HUES48 (cell line): ENCODE data around the gene CCDC40.
"Not testable (repeated sequence)": the region's sequence is repeated elsewhere in the genome, so short reads cannot be mapped to it uniquely, and the experiment has no call there.

ENCODE experiments used
- H3K27ac ChIP-seq: one replicate; pipeline ENCODE4 v1.7.0; 2013; ENCODE audit warnings: low read depth, low read length, inconsistent platforms
- H3K27me3 ChIP-seq: 2 replicates; pipeline ENCODE4 v1.6.1; 2013; ENCODE audit warnings: mild to moderate bottlenecking, low read length; ENCODE audit not compliant: control insufficient read depth, insufficient read depth
- H3K36me3 ChIP-seq: 2 replicates; pipeline ENCODE4 v1.6.1; 2013; ENCODE audit warnings: low read length; ENCODE audit not compliant: control insufficient read depth, insufficient read depth
- H3K4me1 ChIP-seq: 2 replicates; pipeline ENCODE4 v1.6.1; 2013; ENCODE audit warnings: mild to moderate bottlenecking, low read length; ENCODE audit not compliant: control insufficient read depth, insufficient read depth
- H3K4me3 ChIP-seq: 2 replicates; pipeline ENCODE4 v1.5.1; 2013; ENCODE audit warnings: mild to moderate bottlenecking, low read depth, low read length
- H3K9ac ChIP-seq: 2 replicates; pipeline ENCODE4 v1.6.1; 2013; ENCODE audit warnings: mild to moderate bottlenecking, low read depth, low read length, moderate library complexity
- H3K9me3 ChIP-seq: 2 replicates; pipeline ENCODE4 v1.6.1; 2013; ENCODE audit warnings: low read length; ENCODE audit not compliant: control insufficient read depth, insufficient read depth

CCDC40 gene

GRCh38 chr17:80089762-80090161 lies 53.3 kb downstream of the CCDC40 start:
- Histone ChIP-seq H3K27ac (no peak overlapping the region), H3K4me1 (no peaks in the 10 kb centered on the region), H3K27me3 (no peaks in the 10 kb centered on the region), H3K9ac (no peak overlapping the region), H3K36me3 (no peaks in the 10 kb centered on the region), H3K9me3 (no peaks in the 10 kb centered on the region), H3K4me3 (no peak overlapping the region)

GRCh38 chr17:80090164-80090563 lies 53.7 kb downstream of the CCDC40 start:
- H3K4me1 ChIP-seq, H3K4me3 ChIP-seq, H3K27me3 ChIP-seq, H3K9ac ChIP-seq, H3K9me3 ChIP-seq, H3K36me3 ChIP-seq, H3K27ac ChIP-seq: not testable (repeated sequence)

GRCh38 chr17:80091376-80091775 lies 54.9 kb downstream of the CCDC40 start:
- Histone ChIP-seq H3K27ac (no peak overlapping the region), H3K36me3 (no peaks in the 10 kb centered on the region), H3K4me3 (no peak overlapping the region), H3K27me3 (no peaks in the 10 kb centered on the region), H3K9ac (no peak overlapping the region), H3K4me1 (no peaks in the 10 kb centered on the region), H3K9me3 (no peaks in the 10 kb centered on the region)

DNA sequence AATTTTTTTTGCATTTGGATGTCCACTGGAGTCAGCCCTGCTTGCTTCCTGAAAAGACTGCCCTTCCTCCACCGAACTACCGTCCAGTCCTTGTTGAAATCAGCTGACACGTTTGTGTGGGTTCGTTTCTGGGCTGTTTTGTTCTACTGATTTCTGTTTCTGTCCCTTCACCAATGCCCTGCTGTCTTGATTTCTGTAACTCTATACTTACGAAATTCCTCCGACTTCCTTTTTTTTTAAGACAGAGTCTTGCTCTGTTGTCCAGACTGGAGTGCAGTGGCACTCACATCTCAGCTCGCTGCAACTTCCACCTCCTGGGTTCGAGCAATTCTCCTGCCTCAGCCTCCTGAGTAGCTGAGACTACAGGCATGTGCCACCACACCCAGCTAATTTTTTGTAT lies 56.5 kb downstream of the CCDC40 start:
- Histone ChIP-seq H3K36me3 (no peaks in the 10 kb centered on the region), H3K27me3 (no peaks in the 10 kb centered on the region), H3K9me3 (no peaks in the 10 kb centered on the region), H3K4me3 (no peak overlapping the region), H3K27ac (no peak overlapping the region), H3K4me1 (no peaks in the 10 kb centered on the region), H3K9ac (no peak overlapping the region)

DNA sequence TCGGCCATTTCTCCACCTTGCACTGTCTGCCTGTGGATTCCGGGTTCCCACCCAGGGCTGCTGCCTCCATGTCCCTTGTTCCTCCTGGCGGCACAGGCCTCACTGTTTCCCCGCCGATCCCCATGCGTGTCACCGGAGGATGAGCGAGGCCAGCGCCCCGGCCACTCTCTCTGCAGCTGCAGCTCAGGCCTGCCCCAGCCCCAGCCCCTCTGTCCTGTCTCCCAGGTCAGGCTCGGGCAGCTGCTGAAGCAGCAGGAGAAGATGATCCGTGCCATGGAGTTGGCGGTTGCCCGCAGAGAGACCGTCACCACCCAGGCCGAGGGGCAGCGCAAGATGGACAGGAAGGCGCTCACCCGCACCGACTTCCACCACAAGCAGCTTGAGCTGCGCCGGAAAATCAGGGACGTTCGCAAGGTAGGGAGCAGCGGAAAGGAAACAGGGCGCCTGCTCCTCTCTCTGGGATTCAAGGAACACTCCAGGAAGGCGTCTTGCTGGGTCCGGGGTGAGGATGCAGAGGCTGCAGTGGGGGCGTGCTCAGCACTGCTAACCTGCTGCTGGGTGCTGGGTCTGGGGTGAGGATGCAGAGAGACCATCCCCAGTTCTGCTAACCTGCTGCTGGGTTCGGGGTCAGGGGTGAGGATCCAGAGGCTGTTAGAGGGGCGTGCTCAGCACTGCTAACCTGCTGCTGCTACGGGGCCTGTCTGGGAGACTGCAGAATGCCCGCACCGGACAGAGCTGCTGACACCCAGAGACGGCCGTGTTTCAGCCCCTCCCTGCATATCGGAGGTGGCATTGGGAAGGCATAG lies 58.8 kb downstream of the CCDC40 start:
- H3K36me3 ChIP-seq: no peaks in the 10 kb centered on the region
- H3K27me3 ChIP-seq: peaks cover 5% of the 10 kb centered on the region
- H3K4me3 ChIP-seq: no peak overlapping the region
- H3K27ac ChIP-seq: no peak overlapping the region
- no peaks in the 10 kb centered on the region for H3K4me1 ChIP-seq
- H3K9me3 ChIP-seq: no peaks in the 10 kb centered on the region
- no peak overlapping the region for H3K9ac ChIP-seq

GRCh38 chr17:80095844-80096475 lies 59.5 kb downstream of the CCDC40 start:
- H3K4me3 ChIP-seq: no peak overlapping the region
- no peak overlapping the region for H3K9ac ChIP-seq
- no peaks in the 10 kb centered on the region for H3K9me3 ChIP-seq
- H3K27ac ChIP-seq: no peak overlapping the region
- no peaks in the 10 kb centered on the region for H3K36me3 ChIP-seq
- H3K4me1 ChIP-seq: no peaks in the 10 kb centered on the region
- peaks cover 10% of the 10 kb centered on the region for H3K27me3 ChIP-seq

DNA sequence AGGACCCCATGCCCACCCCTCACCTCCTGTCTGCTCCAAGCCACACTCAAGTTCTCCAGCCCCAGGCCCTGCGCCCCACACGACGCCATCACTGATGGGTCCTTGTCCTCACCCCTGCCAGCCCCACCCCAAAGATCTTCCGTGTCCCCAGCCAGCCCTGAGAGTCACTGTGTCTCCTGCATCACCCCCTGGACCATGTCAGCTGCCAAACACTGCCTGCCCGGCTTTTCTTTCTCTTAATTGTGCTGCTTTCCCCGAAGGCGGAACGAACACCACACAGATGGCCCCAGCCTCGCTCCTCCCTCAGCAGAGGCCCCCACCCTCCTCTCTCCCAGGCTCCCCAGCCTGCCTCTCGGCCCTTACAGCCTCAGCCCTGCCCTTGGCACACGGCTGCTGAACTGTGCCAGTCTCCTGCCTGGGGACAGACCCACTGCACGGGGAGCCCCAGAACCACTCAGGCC lies 60.1 kb downstream of the CCDC40 start:
- H3K27ac ChIP-seq: no peak overlapping the region
- H3K27me3 ChIP-seq: peaks cover 10% of the 10 kb centered on the region
- H3K9me3 ChIP-seq: no peaks in the 10 kb centered on the region
- no peak overlapping the region for H3K9ac ChIP-seq
- no peaks in the 10 kb centered on the region for H3K36me3 ChIP-seq
- no peak overlapping the region for H3K4me3 ChIP-seq
- no peaks in the 10 kb centered on the region for H3K4me1 ChIP-seq

- no peak overlapping the region for H3K4me3 ChIP-seq
- no peak overlapping the region for H3K9ac ChIP-seq
- no peaks in the 10 kb centered on the region for H3K9me3 ChIP-seq
- peaks cover 10% of the 10 kb centered on the region for H3K27me3 ChIP-seq
- no peak overlapping the region for H3K27ac ChIP-seq
- H3K4me1 ChIP-seq: no peaks in the 10 kb centered on the region
- no peaks in the 10 kb centered on the region for H3K36me3 ChIP-seq
These were observed 60.7 kb downstream of the CCDC40 start for GRCh38 chr17:80097127-80097621.

GRCh38 chr17:80097844-80098691 lies 61.6 kb downstream of the CCDC40 start:
- no peak overlapping the region for H3K27ac ChIP-seq
- peaks cover 10% of the 10 kb centered on the region for H3K27me3 ChIP-seq
- H3K9me3 ChIP-seq: no peaks in the 10 kb centered on the region
- no peak overlapping the region for H3K4me3 ChIP-seq
- no peaks in the 10 kb centered on the region; the same call in 1 of the 2 replicates for H3K4me1 ChIP-seq
- no peak overlapping the region for H3K9ac ChIP-seq
- H3K36me3 ChIP-seq: no peaks in the 10 kb centered on the region

- no peak overlapping the region for H3K4me3 ChIP-seq
- H3K27ac ChIP-seq: no peak overlapping the region
- no peaks in the 10 kb centered on the region for H3K36me3 ChIP-seq
- no peaks in the 10 kb centered on the region for H3K9me3 ChIP-seq
- H3K9ac ChIP-seq: no peak overlapping the region
- H3K4me1 ChIP-seq: no peaks in the 10 kb centered on the region; the same call in 1 of the 2 replicates
- peaks cover 10% of the 10 kb centered on the region for H3K27me3 ChIP-seq
These were observed 63.0 kb downstream of the CCDC40 start for GRCh38 chr17:80099291-80100034.
